ENCODE data around the gene MYBBP1A.

DNA sequence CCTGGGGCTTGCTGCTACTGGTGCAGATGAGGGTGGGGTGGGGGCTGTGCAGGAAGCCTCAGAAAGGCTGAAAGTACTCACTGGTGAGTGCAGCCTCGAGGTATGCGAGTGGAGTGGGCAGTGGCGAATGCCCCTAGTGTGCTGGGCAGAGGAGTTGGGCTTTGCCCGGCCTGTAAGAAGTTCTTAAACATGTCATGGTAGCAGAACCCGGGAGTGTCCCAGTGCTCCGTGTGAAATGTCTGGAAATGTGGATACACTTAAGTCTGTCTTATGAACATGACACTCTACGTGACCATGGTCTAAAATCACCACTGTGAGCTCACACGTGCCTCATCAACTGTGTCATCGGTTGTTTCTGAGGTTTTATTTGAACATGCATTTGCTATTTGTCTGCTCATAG lies 30.9 kb upstream of the MYBBP1A start:
- TF ChIP-seq, protein P1, sequence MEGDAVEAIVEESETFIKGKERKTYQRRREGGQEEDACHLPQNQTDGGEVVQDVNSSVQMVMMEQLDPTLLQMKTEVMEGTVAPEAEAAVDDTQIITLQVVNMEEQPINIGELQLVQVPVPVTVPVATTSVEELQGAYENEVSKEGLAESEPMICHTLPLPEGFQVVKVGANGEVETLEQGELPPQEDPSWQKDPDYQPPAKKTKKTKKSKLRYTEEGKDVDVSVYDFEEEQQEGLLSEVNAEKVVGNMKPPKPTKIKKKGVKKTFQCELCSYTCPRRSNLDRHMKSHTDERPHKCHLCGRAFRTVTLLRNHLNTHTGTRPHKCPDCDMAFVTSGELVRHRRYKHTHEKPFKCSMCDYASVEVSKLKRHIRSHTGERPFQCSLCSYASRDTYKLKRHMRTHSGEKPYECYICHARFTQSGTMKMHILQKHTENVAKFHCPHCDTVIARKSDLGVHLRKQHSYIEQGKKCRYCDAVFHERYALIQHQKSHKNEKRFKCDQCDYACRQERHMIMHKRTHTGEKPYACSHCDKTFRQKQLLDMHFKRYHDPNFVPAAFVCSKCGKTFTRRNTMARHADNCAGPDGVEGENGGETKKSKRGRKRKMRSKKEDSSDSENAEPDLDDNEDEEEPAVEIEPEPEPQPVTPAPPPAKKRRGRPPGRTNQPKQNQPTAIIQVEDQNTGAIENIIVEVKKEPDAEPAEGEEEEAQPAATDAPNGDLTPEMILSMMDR (IDR thresholded peaks at IDR 0.05) = no peak
- TF ChIP-seq POLR2A (IDR thresholded peaks at IDR 0.05) = no peak
